ENCODE data around the gene BLMH. TPM values are rescaled to one million over a fixed set of nuclear protein-coding genes. Genes with fewer than 3 reads are reported as not detected.

The BLMH gene
- total RNA-seq, 2 donors from 2014 or later: 18.7 to 48.1 TPM

DNA sequence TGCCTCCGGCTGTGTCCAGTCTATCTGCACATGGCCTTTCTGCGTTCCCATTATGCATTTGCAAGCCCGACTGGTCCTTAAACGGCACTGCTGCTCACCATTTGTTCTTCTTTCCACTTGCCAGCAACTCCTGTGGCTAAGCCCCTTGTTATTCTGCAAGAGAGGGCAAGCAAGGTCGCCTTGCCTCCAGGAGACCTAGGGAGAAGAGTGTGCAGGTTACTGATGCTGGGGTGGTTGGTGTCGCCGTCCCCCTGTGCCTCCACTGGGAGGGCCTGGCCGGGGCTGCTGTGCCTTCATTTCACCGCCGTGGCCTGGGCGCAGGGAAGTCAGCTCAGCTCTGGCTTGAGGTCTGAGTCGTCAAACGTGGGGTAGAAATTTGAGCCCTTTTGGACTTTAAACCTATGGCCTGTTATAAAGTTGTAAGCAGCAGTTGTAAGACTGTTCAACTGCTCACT is 69.0 kb downstream of the BLMH start:
- Histone ChIP-seq H3K36me3 (replicated peaks in 1 of 2; ENCODE audit: insufficient read depth in 1 of 2, low read depth in 2 of 2) (no peaks in the 10 kb centered on the region), H3K9me3 (no peaks in the 10 kb centered on the region), H3K4me1 (no peaks in the 10 kb centered on the region), H3K4me3 (no peak overlapping the region), H3K27ac (no peak overlapping the region), H3K27me3 (peaks cover 0 to 3% of the 10 kb centered on the region in 2 donors)
- 75 to 78% methylated on average over 13 of the region's 13 CpGs for WGBS, 2 donors
- ATAC-seq (no peak), DNase-seq (no peak)
- intact Hi-C loops (cut with DNase I): no loop called here
- TF ChIP-seq POLR2A (IDR thresholded peaks at IDR 0.05): no peak
- TF ChIP-seq, protein P1, sequence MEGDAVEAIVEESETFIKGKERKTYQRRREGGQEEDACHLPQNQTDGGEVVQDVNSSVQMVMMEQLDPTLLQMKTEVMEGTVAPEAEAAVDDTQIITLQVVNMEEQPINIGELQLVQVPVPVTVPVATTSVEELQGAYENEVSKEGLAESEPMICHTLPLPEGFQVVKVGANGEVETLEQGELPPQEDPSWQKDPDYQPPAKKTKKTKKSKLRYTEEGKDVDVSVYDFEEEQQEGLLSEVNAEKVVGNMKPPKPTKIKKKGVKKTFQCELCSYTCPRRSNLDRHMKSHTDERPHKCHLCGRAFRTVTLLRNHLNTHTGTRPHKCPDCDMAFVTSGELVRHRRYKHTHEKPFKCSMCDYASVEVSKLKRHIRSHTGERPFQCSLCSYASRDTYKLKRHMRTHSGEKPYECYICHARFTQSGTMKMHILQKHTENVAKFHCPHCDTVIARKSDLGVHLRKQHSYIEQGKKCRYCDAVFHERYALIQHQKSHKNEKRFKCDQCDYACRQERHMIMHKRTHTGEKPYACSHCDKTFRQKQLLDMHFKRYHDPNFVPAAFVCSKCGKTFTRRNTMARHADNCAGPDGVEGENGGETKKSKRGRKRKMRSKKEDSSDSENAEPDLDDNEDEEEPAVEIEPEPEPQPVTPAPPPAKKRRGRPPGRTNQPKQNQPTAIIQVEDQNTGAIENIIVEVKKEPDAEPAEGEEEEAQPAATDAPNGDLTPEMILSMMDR (IDR thresholded peaks at IDR 0.05): no peak

DNA sequence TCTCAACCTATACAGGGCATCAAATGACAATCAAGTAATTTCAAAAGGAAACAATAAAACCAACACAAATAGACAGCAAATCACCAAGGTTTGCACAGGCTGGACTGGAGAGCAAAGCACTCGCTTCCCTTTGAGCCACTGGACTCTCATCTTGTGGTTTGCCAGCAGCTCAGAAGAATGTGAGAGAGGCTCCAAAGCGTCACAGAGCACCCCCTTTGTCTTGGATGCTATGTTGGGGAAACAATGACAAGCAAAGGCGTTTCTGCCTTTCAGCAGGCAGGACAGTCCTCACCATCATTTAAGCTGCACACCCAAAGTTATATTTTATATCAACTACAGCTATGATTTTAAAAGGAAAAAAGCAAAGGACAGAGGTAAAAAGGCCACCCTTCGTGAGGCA is 69.5 kb downstream of the BLMH start:
- Histone ChIP-seq H3K9me3 (no peaks in the 10 kb centered on the region), H3K4me1 (no peaks in the 10 kb centered on the region), H3K36me3 (replicated peaks in 1 of 2; ENCODE audit: insufficient read depth in 1 of 2, low read depth in 2 of 2) (no peaks in the 10 kb centered on the region), H3K4me3 (no peak overlapping the region), H3K27ac (no peak overlapping the region), H3K27me3 (peaks cover 0 to 3% of the 10 kb centered on the region in 2 donors)
- intact Hi-C loops (cut with DNase I): no loop called here
- DNase-seq (no peak), ATAC-seq (no peak)
- 79 to 86% methylated on average over 4 of the region's 4 CpGs for WGBS, 2 donors
- TF ChIP-seq, protein P1 (IDR thresholded peaks at IDR 0.05): no peak
- no peak for TF ChIP-seq POLR2A (IDR thresholded peaks at IDR 0.05)

DNA sequence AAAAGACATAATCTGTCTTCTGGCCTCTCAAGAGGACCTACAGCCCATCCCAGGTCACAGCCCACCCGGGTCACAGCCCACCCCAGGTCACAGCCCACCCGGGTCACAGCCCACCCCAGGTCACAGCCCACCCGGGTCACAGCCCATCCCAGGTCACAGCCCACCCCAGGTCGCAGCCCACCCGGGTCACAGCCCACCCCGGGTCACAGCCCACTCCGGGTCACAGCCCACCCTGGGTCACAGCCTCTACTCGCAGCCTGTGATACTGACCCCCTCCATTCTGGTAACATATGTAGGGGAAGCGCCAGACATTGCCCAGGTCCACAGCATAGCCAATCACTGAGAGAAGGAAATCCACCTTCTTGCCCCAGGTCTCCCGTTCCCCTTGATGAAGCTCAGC is 70.4 kb downstream of the BLMH start:
- no peak for ATAC-seq
- no peak for DNase-seq

DNA sequence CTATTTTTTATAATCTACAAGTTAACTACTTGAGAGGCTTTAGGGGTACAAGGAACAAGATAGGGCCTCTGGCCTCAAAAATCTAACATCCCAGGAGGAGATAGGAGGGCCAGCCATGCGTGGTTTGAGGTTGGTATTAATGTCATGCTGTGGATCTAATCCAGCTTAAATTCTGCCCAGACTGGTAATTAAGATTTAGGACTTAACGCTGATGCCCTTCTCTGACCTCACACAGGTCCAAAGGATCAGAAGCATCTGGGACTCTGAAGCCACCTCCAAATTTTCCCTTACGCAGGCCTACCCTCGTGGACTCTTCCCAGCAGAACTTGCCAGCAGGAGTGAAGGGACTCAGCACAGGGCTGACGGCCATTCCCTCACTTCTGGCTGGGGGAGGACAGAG is 71.3 kb downstream of the BLMH start:
- no peaks in the 10 kb centered on the region for H3K36me3 ChIP-seq (replicated peaks in 1 of 2; ENCODE audit: insufficient read depth in 1 of 2, low read depth in 2 of 2)
- no peak overlapping the region for H3K4me3 ChIP-seq
- TF ChIP-seq POLR2A (IDR thresholded peaks at IDR 0.05): no peak
- TF ChIP-seq, protein P1 (IDR thresholded peaks at IDR 0.05): no peak
- intact Hi-C loops (cut with DNase I): no loop called here
- H3K27ac ChIP-seq: no peak overlapping the region
- no peaks in the 10 kb centered on the region for H3K4me1 ChIP-seq
- DNase-seq (no peak), ATAC-seq (no peak)
- H3K9me3 ChIP-seq: no peaks in the 10 kb centered on the region
- peaks cover 0 to 3% of the 10 kb centered on the region in 2 donors for H3K27me3 ChIP-seq
- WGBS, 2 donors: 87% methylated on average over 5 of the region's 5 CpGs

More for the DNA sequence above, 70.4 kb downstream of the BLMH start:
- H3K4me1 ChIP-seq: no peaks in the 10 kb centered on the region
- intact Hi-C loops (cut with DNase I): no loop called here
- no peak overlapping the region for H3K27ac ChIP-seq
- peaks cover 0 to 3% of the 10 kb centered on the region in 2 donors for H3K27me3 ChIP-seq
- no peak overlapping the region for H3K4me3 ChIP-seq
- TF ChIP-seq POLR2A (IDR thresholded peaks at IDR 0.05): no peak
- TF ChIP-seq, protein P1 (IDR thresholded peaks at IDR 0.05): no peak
- 79 to 87% methylated on average over 3 to 6 of the region's 10 CpGs for WGBS, 2 donors
- no peaks in the 10 kb centered on the region for H3K36me3 ChIP-seq (replicated peaks in 1 of 2; ENCODE audit: insufficient read depth in 1 of 2, low read depth in 2 of 2)
- no peaks in the 10 kb centered on the region for H3K9me3 ChIP-seq

DNA sequence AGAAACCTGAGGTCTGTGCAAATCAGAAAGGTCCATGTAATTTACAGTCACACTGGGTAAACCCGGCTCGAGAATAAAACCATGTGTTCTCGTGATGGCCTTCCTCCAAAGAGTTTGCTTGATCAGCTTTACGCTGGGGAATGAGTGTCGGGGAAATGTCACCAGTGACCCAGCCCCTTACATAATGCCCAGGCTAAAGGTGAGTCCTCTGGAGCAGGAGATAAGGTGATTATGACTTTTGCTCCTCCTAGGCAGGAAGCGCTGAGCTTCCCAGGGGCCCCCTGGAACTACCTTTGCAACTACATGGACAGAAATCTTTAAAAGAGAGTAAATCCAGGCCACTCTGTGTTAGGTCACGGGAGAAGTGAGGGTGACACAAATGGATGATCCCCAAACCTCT is 71.9 kb downstream of the BLMH start:
- TF ChIP-seq, protein P1 (IDR thresholded peaks at IDR 0.05): no peak
- TF ChIP-seq POLR2A (IDR thresholded peaks at IDR 0.05): no peak
- Histone ChIP-seq H3K4me3 (no peak overlapping the region), H3K4me1 (no peaks in the 10 kb centered on the region), H3K27ac (no peak overlapping the region), H3K27me3 (no peaks in the 10 kb centered on the region), H3K9me3 (no peaks in the 10 kb centered on the region), H3K36me3 (replicated peaks in 1 of 2; ENCODE audit: insufficient read depth in 1 of 2, low read depth in 2 of 2) (no peaks in the 10 kb centered on the region)
- no peak for DNase-seq
- WGBS, 2 donors: 54 to 56% methylated on average over 7 of the region's 7 CpGs
- intact Hi-C loops (cut with DNase I): no loop called here
- no peak for ATAC-seq
